CD4-positive, CD25-positive, alpha-beta regulatory T cell (primary cell): ENCODE measurements around the gene FAM181B. TPM values are rescaled to one million over a fixed set of nuclear protein-coding genes. Genes with fewer than 3 reads are reported as not detected.

Experiments
- ATAC-seq, 2 donors: fragments of 150-1000 bp; cut with Tn5 transposase; one replicate each; pipeline ENCODE4 v1.10.0; 2021; ENCODE audit warnings: low read depth in 2 of 2, moderate number of reproducible peaks in 2 of 2, moderate library complexity in 1 of 2
- DNase-seq, 3 donors: peaks; one replicate each; pipeline versions ENCODE4 v3.0.0 to v3.0.0-alpha.2; 2012 to 2022; ENCODE audit warnings: mixed read lengths in 1 of 3
- H3K27ac ChIP-seq: one replicate; pipeline ENCODE4 v1.7.0; 2013; ENCODE audit warnings: mild to moderate bottlenecking, low read length; ENCODE audit not compliant: insufficient read depth, poor library complexity, severe bottlenecking
- H3K27me3 ChIP-seq: one replicate; pipeline ENCODE4 v1.7.0; 2013; ENCODE audit warnings: low read length; ENCODE audit not compliant: control insufficient read depth, insufficient read depth
- H3K36me3 ChIP-seq: one replicate; pipeline ENCODE4 v1.7.0; 2013; ENCODE audit warnings: mild to moderate bottlenecking, low read length, moderate library complexity; ENCODE audit not compliant: control insufficient read depth, insufficient read depth
- H3K4me1 ChIP-seq: 2 replicates; pipeline ENCODE4 v1.7.0; 2013; ENCODE audit warnings: mild to moderate bottlenecking, low read length; ENCODE audit not compliant: insufficient read depth, control insufficient read depth, poor library complexity, severe bottlenecking
- H3K4me3 ChIP-seq: one replicate; pipeline ENCODE4 v1.7.0; 2013; ENCODE audit warnings: low read depth, mild to moderate bottlenecking, low read length, moderate library complexity
- H3K9me3 ChIP-seq, 2 experiments: 1 replicate in 1 of 2; 2 replicates in 1 of 2; pipeline ENCODE4 v1.7.0; 2013; ENCODE audit warnings: low read length in 2 of 2, mild to moderate bottlenecking in 1 of 2, moderate library complexity in 1 of 2; ENCODE audit not compliant: control insufficient read depth in 2 of 2
- H3K27ac Mint-ChIP-seq, 3 donors: one replicate each; pipeline ENCODE4 v1.8.0; 2020 to 2022; ENCODE audit warnings: mild to moderate bottlenecking in 3 of 3, mixed read lengths in 3 of 3, moderate library complexity in 2 of 3
- H3K27me3 Mint-ChIP-seq: one replicate; pipeline ENCODE4 v1.8.0; 2022; ENCODE audit warnings: mild to moderate bottlenecking, mixed read lengths
- H3K36me3 Mint-ChIP-seq: one replicate; pipeline ENCODE4 v1.8.0; 2020; ENCODE audit warnings: mixed read lengths
- H3K4me1 Mint-ChIP-seq, 4 donors: one replicate each; pipeline ENCODE4 v1.8.0; 2020 to 2022; ENCODE audit warnings: mixed read lengths in 4 of 4, mild to moderate bottlenecking in 1 of 4
- H3K4me3 Mint-ChIP-seq, 4 donors: one replicate each; pipeline ENCODE4 v1.8.0; 2020 to 2022; ENCODE audit warnings: mild to moderate bottlenecking in 4 of 4, mixed read lengths in 4 of 4, moderate library complexity in 3 of 4
- H3K9me3 Mint-ChIP-seq, 7 donors: one replicate each; pipeline ENCODE4 v1.8.0; 2020 to 2022; ENCODE audit warnings: mixed read lengths in 7 of 7, mild to moderate bottlenecking in 3 of 7, moderate library complexity in 2 of 7
- polyA plus RNA-seq, 4 donors: library from polyadenylated mRNA; unstranded; fragments of 300-500 nt; fragmentation: Illumina TruSeq; gene quantifications; one replicate each; pipeline ENCODE4 v1.2.3, GENCODE V29; 2021
- total RNA-seq: library from RNA; stranded (reverse); gene quantifications from one replicate; pipeline ENCODE4 v1.2.3, GENCODE V29; 2022

FAM181B gene
- total and polyA plus RNA-seq, 5 donors from 2014 or later, result not detected

DNA sequence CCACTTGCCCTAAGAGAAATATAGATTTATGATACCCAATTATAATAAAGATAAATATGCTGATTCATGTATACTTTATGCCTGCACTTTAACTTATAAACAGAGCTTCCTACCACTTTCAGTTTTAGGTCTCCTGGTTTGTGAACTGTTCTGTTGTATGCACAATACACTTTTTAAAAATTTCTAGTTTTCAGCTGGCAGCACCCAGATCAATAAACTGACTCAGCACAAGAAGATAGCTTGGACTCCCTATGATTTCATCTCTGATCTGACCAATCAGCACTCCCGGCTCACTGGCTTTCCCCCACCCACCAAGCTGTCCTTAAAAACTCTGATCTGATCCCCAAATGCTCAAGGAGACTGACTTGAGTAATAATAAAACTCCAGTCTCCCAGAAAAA is 33.5 kb upstream of the FAM181B start:
- Histone ChIP-seq H3K9me3 (no peaks in the 10 kb centered on the region), H3K4me1 (no peaks in the 10 kb centered on the region), H3K27me3 (peaks cover 3% of the 10 kb centered on the region), H3K36me3 (no peaks in the 10 kb centered on the region), H3K27ac (no peak overlapping the region), H3K4me3 (no peak overlapping the region)
- Mint-ChIP-seq H3K4me1 (peaks cover 0 to 2% (median 0%) of the 10 kb centered on the region in 4 donors), H3K36me3 (no peaks in the 10 kb centered on the region), H3K27me3 (peaks cover 8% of the 10 kb centered on the region), H3K9me3 (peaks cover 0 to 4% (median 0%) of the 10 kb centered on the region in 7 donors), H3K27ac (no peak overlapping the region), H3K4me3 (no peak overlapping the region)
- no peak for ATAC-seq
- no peak for DNase-seq

DNA sequence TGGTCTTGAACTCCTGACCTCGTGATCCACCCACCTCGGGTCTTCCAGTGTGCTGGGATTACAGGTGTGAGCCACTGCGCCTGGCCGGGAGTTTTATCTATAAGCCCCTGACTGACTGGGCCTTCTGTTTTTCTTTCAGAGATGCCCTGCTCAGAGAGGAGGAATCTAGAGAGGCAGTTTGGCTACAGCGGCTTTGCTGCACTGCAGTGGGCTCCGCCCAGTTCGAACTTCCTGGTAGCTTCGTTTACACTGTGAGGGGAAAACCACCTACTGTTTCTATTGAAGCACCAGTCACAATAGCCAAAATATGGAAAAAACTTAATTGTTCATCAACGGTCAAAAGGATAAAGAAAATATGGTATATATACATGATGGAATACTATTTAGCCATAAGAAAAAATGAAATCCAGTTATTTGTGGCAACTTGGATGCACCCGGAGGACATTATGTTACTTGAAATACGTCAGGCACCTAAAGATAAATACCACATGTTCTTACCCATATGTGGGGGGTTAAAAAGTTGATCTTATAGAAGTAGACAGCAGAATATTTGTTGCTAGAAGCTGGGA is 31.9 kb upstream of the FAM181B start:
- Histone ChIP-seq H3K27ac (no peak overlapping the region), H3K4me1 (no peaks in the 10 kb centered on the region), H3K9me3 (no peaks in the 10 kb centered on the region), H3K4me3 (no peak overlapping the region), H3K27me3 (peaks cover 3% of the 10 kb centered on the region), H3K36me3 (no peaks in the 10 kb centered on the region)
- Mint-ChIP-seq H3K36me3 (no peaks in the 10 kb centered on the region), H3K27me3 (peaks cover 8% of the 10 kb centered on the region), H3K27ac (no peak overlapping the region), H3K4me1 (peaks cover 0 to 2% (median 0%) of the 10 kb centered on the region in 4 donors), H3K4me3 (no peak overlapping the region), H3K9me3 (peaks cover 0 to 4% (median 0%) of the 10 kb centered on the region in 7 donors)
- DNase-seq, result peak in 1 of 3 donors; percentile 7
- ATAC-seq, result no peak

DNA sequence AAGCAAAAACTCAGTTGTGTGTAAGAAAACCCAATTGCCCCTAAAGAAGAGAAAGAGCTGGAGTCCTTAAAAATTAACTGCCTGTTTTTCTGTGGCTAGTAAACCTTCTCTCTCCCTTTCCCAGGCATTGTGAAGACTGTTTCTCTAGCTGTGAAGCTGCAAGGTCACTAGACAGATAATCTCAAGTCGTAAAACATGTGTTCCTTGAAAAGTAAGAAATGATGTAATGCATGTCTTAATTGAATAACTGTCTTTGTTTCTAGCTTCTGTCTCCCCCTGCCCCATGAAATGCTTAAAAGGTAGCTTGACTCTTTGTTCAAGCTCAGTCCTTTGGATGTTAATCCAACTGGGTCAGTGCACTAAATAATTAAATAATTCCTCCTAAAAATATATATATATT is 29.5 kb upstream of the FAM181B start:
- Histone ChIP-seq H3K27me3 (peaks cover 3% of the 10 kb centered on the region), H3K4me3 (no peak overlapping the region), H3K4me1 (no peaks in the 10 kb centered on the region), H3K27ac (no peak overlapping the region), H3K36me3 (no peaks in the 10 kb centered on the region), H3K9me3 (no peaks in the 10 kb centered on the region)
- H3K36me3 Mint-ChIP-seq, result no peaks in the 10 kb centered on the region
- no peak for ATAC-seq
- H3K4me1 Mint-ChIP-seq, result peaks cover 0 to 2% (median 0%) of the 10 kb centered on the region in 4 donors
- DNase-seq, result no peak
- H3K27ac Mint-ChIP-seq, result no peak overlapping the region
- H3K9me3 Mint-ChIP-seq, result no peaks in the 10 kb centered on the region
- no peak overlapping the region for H3K4me3 Mint-ChIP-seq
- H3K27me3 Mint-ChIP-seq, result peaks cover 8% of the 10 kb centered on the region

DNA sequence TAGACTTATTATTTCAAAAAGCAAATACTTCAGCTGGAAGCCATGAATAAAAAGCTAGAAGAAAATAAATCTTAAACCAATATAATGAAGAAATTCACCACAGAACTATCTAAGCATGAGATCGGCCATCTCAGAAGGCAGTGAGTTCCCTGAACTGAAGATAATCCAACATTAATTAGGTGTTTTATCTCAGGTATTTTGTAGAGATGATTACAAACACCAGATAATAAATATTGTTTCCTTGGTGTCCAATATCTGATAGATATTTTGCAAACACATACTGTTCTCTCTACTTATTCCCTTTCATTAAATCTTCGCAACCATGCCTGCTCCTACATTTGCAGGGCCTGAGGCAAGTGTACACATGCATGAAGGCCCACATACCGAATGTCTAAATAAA is 26.0 kb upstream of the FAM181B start:
- no peak overlapping the region for H3K4me3 Mint-ChIP-seq
- peaks cover 0 to 15% (median 3%) of the 10 kb centered on the region in 4 donors for H3K4me1 Mint-ChIP-seq
- H3K27me3 Mint-ChIP-seq, result peaks cover 4% of the 10 kb centered on the region
- Histone ChIP-seq H3K27ac (no peak overlapping the region), H3K9me3 (no peaks in the 10 kb centered on the region), H3K4me1 (no peaks in the 10 kb centered on the region), H3K4me3 (no peak overlapping the region), H3K27me3 (no peaks in the 10 kb centered on the region), H3K36me3 (no peaks in the 10 kb centered on the region)
- no peak for DNase-seq
- no peak overlapping the region for H3K27ac Mint-ChIP-seq
- no peaks in the 10 kb centered on the region for H3K36me3 Mint-ChIP-seq
- ATAC-seq, result no peak
- no peaks in the 10 kb centered on the region for H3K9me3 Mint-ChIP-seq

GRCh38 chr11:82757660-82758357 is 24.1 kb upstream of the FAM181B start:
- DNase-seq, result no peak
- Histone ChIP-seq H3K27me3 (peaks cover 1% of the 10 kb centered on the region), H3K27ac (no peak overlapping the region), H3K9me3 (no peaks in the 10 kb centered on the region), H3K4me3 (no peak overlapping the region), H3K4me1 (no peaks in the 10 kb centered on the region), H3K36me3 (no peaks in the 10 kb centered on the region)
- Mint-ChIP-seq H3K9me3 (no peaks in the 10 kb centered on the region), H3K36me3 (no peaks in the 10 kb centered on the region), H3K27me3 (peaks cover 2% of the 10 kb centered on the region), H3K4me3 (peak overlapping the region in 1 of 4 donors; percentile 11), H3K27ac (peak overlapping the region in 1 of 3 donors; percentile 45), H3K4me1 (peaks cover 0 to 15% (median 3%) of the 10 kb centered on the region in 4 donors)
- ATAC-seq, result no peak

GRCh38 chr11:82756765-82757639 is 23.3 kb upstream of the FAM181B start:
- Histone ChIP-seq H3K9me3 (no peaks in the 10 kb centered on the region), H3K27ac (no peak overlapping the region), H3K36me3 (no peaks in the 10 kb centered on the region), H3K4me3 (no peak overlapping the region), H3K27me3 (peaks cover 3% of the 10 kb centered on the region), H3K4me1 (no peaks in the 10 kb centered on the region)
- peak overlapping the region in 2 of 4 donors; percentile 11 to 23 for H3K4me3 Mint-ChIP-seq
- H3K27me3 Mint-ChIP-seq, result peaks cover 7% of the 10 kb centered on the region
- peaks cover 0 to 15% (median 3%) of the 10 kb centered on the region in 4 donors for H3K4me1 Mint-ChIP-seq
- peak overlapping the region in 2 of 3 donors; percentile 30 to 59 for H3K27ac Mint-ChIP-seq
- no peaks in the 10 kb centered on the region for H3K9me3 Mint-ChIP-seq
- no peak for ATAC-seq
- no peak for DNase-seq
- H3K36me3 Mint-ChIP-seq, result no peaks in the 10 kb centered on the region

DNA sequence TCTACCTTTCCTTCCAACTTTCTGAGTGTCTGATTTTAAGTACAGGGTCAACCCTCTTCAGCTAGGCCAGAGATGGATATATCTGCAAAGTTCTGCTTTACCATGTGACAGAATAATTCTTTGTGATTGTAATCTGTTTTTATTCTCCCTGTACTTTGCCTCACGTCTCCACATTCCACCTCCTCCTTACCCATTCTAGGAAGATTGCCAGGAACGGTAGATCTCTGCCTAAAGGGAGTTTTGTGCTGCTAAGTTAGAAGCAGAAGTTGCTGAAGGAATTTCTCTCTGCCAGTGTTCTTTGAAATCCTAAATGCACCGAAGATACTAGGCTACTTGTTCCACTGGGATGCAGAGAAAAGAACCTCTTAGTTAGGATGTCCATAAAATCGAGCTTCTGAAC is 20.7 kb upstream of the FAM181B start:
- no peak overlapping the region for H3K4me3 ChIP-seq
- peaks cover 7% of the 10 kb centered on the region for H3K27me3 Mint-ChIP-seq
- H3K4me1 ChIP-seq, result no peaks in the 10 kb centered on the region
- H3K27ac Mint-ChIP-seq, result no peak overlapping the region
- H3K27ac ChIP-seq, result no peak overlapping the region
- no peaks in the 10 kb centered on the region for H3K36me3 ChIP-seq
- no peak overlapping the region for H3K4me3 Mint-ChIP-seq
- peaks cover 0 to 1% (median 0%) of the 10 kb centered on the region in 7 donors for H3K9me3 Mint-ChIP-seq
- H3K36me3 Mint-ChIP-seq, result no peaks in the 10 kb centered on the region
- DNase-seq (no peak), ATAC-seq (no peak)
- H3K4me1 Mint-ChIP-seq, result peaks cover 0 to 34% (median 11%) of the 10 kb centered on the region in 4 donors
- H3K27me3 ChIP-seq, result peaks cover 3% of the 10 kb centered on the region
- H3K9me3 ChIP-seq, result no peaks in the 10 kb centered on the region
